IMR-90 (cell line): ENCODE measurements around the gene CD6.

Experiments used
- BHLHE40 ChIP-seq: fragments of 150-350 bp; IDR thresholded peaks from 2 replicates; pipeline ENCODE4 v1.6.1; 2016; ENCODE audit warnings: mild to moderate bottlenecking, low read depth, low read length
- CEBPB ChIP-seq: IDR thresholded peaks from 2 replicates; pipeline ENCODE4 v1.6.1; 2012; ENCODE audit warnings: low read depth, low read length, improper control_type of control experiment
- CTCF ChIP-seq: conservative IDR thresholded peaks from 2 replicates; pipeline ENCODE4 v1.5.1; 2012; ENCODE audit warnings: mild to moderate bottlenecking, low read depth, low read length, improper control_type of control experiment
- ELK1 ChIP-seq: fragments of 150-350 bp; IDR thresholded peaks from 2 replicates; pipeline ENCODE4 v1.6.1; 2016; ENCODE audit warnings: low read depth, mild to moderate bottlenecking, low read length, moderate library complexity, borderline replicate concordance
- MAFK ChIP-seq: IDR thresholded peaks from 2 replicates; pipeline ENCODE4 v1.6.1; 2012; ENCODE audit warnings: low read depth, low read length, improper control_type of control experiment
- MXI1 ChIP-seq: IDR thresholded peaks from 2 replicates; pipeline ENCODE4 v1.6.1; 2012; ENCODE audit warnings: low read depth, mild to moderate bottlenecking, low read length, moderate library complexity, borderline replicate concordance
- POLR2A ChIP-seq: IDR thresholded peaks from 2 replicates; pipeline ENCODE4 v1.6.1; 2012; ENCODE audit warnings: mild to moderate bottlenecking, low read depth, low read length
- RAD21 ChIP-seq: IDR thresholded peaks from 2 replicates; pipeline ENCODE4 v1.6.1; 2012; ENCODE audit warnings: low read length, improper control_type of control experiment
- RFX5 ChIP-seq: IDR thresholded peaks from 2 replicates; pipeline ENCODE4 v1.8.0; 2012; ENCODE audit warnings: low read depth, mild to moderate bottlenecking, low read length, moderate library complexity
- SMC3 ChIP-seq: fragments of 150-350 bp; IDR thresholded peaks from 2 replicates; pipeline ENCODE4 v1.6.1; 2016; ENCODE audit warnings: low read depth, mild to moderate bottlenecking, antibody characterized with exemption, low read length, moderate library complexity
- USF2 ChIP-seq: fragments of 150-350 bp; IDR thresholded peaks from 2 replicates; pipeline ENCODE4 v1.6.1; 2017; ENCODE audit warnings: mild to moderate bottlenecking, antibody characterized with exemption, low read length, low read depth

GRCh38 chr11:60951904-60952741 is 19.4 kb upstream of the CD6 start, which contains the start of gene SLC15A3:
- no peak for TF ChIP-seq CTCF
- TF ChIP-seq SMC3 = no peak
- no peak for TF ChIP-seq CEBPB
- TF ChIP-seq RAD21 = no peak
- TF ChIP-seq POLR2A = no peak
- TF ChIP-seq MAFK = no peak
- no peak for TF ChIP-seq RFX5
- TF ChIP-seq ELK1 = no peak
- no peak for TF ChIP-seq BHLHE40
- no peak for TF ChIP-seq MXI1
- peak; percentile 69 for TF ChIP-seq USF2
